ENCODE measurements around the gene TACR2.

DNA sequence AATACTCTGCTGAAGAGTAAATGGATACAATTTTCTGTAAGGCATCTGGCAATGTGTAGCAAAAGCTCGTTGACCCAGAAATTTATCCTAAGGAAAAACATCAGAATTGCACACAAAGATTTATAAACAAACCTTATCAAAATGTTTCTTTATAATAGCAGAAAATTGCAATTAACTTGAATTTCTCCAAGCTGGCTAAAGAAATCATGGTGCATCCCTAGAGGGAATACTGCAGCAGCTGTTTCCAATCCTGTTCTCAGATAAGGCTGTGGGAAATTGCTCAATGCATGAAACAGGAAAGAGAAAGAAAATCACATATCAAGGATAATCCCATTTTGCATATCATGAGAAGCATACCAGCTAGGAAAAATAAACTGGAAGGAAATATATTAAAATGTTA lies 18.7 kb downstream of the TACR2 start:
- TF ChIP-seq ZBTB7A (IDR thresholded peaks at IDR 0.05; ENCODE audit: low read depth) (no peak), RAD21 (IDR thresholded peaks at IDR 0.05; ENCODE audit: low read depth) (no peak), EP300 (IDR thresholded peaks at IDR 0.05; ENCODE audit: borderline replicate concordance) (no peak), TEAD4 (IDR thresholded peaks at IDR 0.05) (no peak), CEBPB (IDR thresholded peaks at IDR 0.05) (no peak), CREB1 (IDR thresholded peaks at IDR 0.05; ENCODE audit: low read depth) (no peak), TAF1 (IDR thresholded peaks at IDR 0.05; ENCODE audit: low read depth) (no peak), EGR1 (IDR thresholded peaks at IDR 0.05) (no peak)
- TF ChIP-seq, protein P1, sequence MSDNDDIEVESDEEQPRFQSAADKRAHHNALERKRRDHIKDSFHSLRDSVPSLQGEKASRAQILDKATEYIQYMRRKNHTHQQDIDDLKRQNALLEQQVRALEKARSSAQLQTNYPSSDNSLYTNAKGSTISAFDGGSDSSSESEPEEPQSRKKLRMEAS (IDR thresholded peaks at IDR 0.05): no peak
- TF ChIP-seq, protein P2, sequence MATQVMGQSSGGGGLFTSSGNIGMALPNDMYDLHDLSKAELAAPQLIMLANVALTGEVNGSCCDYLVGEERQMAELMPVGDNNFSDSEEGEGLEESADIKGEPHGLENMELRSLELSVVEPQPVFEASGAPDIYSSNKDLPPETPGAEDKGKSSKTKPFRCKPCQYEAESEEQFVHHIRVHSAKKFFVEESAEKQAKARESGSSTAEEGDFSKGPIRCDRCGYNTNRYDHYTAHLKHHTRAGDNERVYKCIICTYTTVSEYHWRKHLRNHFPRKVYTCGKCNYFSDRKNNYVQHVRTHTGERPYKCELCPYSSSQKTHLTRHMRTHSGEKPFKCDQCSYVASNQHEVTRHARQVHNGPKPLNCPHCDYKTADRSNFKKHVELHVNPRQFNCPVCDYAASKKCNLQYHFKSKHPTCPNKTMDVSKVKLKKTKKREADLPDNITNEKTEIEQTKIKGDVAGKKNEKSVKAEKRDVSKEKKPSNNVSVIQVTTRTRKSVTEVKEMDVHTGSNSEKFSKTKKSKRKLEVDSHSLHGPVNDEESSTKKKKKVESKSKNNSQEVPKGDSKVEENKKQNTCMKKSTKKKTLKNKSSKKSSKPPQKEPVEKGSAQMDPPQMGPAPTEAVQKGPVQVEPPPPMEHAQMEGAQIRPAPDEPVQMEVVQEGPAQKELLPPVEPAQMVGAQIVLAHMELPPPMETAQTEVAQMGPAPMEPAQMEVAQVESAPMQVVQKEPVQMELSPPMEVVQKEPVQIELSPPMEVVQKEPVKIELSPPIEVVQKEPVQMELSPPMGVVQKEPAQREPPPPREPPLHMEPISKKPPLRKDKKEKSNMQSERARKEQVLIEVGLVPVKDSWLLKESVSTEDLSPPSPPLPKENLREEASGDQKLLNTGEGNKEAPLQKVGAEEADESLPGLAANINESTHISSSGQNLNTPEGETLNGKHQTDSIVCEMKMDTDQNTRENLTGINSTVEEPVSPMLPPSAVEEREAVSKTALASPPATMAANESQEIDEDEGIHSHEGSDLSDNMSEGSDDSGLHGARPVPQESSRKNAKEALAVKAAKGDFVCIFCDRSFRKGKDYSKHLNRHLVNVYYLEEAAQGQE (IDR thresholded peaks at IDR 0.05; ENCODE audit: low read depth): no peak
